Body of pancreas (tissue), 4 donors: ENCODE data around the gene UBALD1. TPM values are rescaled to one million over a fixed set of nuclear protein-coding genes. Genes with fewer than 3 reads are reported as not detected.

Experiments
- ATAC-seq: fragments of 150-250 bp; one replicate; pipeline ENCODE4 v1.9.1; 2016
- DNase-seq, 4 donors: peaks; one replicate each; pipeline ENCODE4 v3.0.0-alpha.2; 2019
- H3K27ac ChIP-seq, 4 donors: fragments of 200-600 bp; sonication (generic); 1 replicate in 3 of 4; 2 replicates in 1 of 4; pipeline versions ENCODE4 v1.5.1 to v1.6.1; 2016 to 2019; ENCODE audit warnings: mild to moderate bottlenecking in 1 of 4, mixed read lengths in 1 of 4, moderate library complexity in 1 of 4
- H3K27me3 ChIP-seq, 2 donors: fragments of 200-600 bp; sonication (generic); one replicate each; pipeline ENCODE4 v1.6.0; 2016; ENCODE audit warnings: mild to moderate bottlenecking in 1 of 2
- H3K36me3 ChIP-seq, 2 donors: fragments of 200-600 bp; sonication (generic); replicated peaks in 1 of 2; 2 replicates each; pipeline ENCODE4 v1.5.1; 2016; ENCODE audit warnings: low read depth in 2 of 2; ENCODE audit not compliant: insufficient read depth in 1 of 2
- H3K4me1 ChIP-seq: fragments of 200-600 bp; sonication (generic); one replicate; pipeline ENCODE4 v1.6.0; 2016
- H3K4me3 ChIP-seq, 2 donors: fragments of 200-600 bp; sonication (generic); 1 replicate in 1 of 2; 2 replicates in 1 of 2; pipeline ENCODE4 v1.5.1; 2016 to 2019
- H3K9me3 ChIP-seq, 3 donors: fragments of 200-600 bp; sonication (generic); 1 replicate in 2 of 3; 2 replicates in 1 of 3; pipeline ENCODE4 v1.5.1; 2016
- POLR2A ChIP-seq, 3 donors: fragments of 450-650 bp; IDR thresholded peaks; one replicate each; pipeline ENCODE4 v1.6.1; 2016; ENCODE audit warnings: antibody characterized with exemption in 3 of 3, mild to moderate bottlenecking in 2 of 3
- WGBS, 2 donors: methylation state at CpG; one replicate each; pipeline ENCODE4 v1.1.5; 2017; 5-methylcytosine and 5-hydroxymethylcytosine counted together
- intact Hi-C: fragments of 100-400 bp; cut with DNase I; formaldehyde crosslinking; loops from one replicate; pipeline ENCODE4 v1.15.1; 2023
- total RNA-seq, 2 donors: library from RNA; depleted of rRNA; stranded (reverse); fragments of >200 nt; gene quantifications; one replicate each; pipeline ENCODE4 v1.1.0, GENCODE V29; 2016
- TF ChIP-seq, protein P1 (sequence below), 7 experiments: fragments of 450-650 bp in 4 of 7; fragments of 200-600 bp in 3 of 7; sonication (generic) in 3 of 7; IDR thresholded peaks; one replicate each; pipeline ENCODE4 v1.5.1; 2016 to 2019; ENCODE audit warnings: antibody characterized with exemption in 7 of 7

UBALD1 gene
- total RNA-seq, 2 donors from 2014 or later, result 11.9 to 19.4 TPM

DNA sequence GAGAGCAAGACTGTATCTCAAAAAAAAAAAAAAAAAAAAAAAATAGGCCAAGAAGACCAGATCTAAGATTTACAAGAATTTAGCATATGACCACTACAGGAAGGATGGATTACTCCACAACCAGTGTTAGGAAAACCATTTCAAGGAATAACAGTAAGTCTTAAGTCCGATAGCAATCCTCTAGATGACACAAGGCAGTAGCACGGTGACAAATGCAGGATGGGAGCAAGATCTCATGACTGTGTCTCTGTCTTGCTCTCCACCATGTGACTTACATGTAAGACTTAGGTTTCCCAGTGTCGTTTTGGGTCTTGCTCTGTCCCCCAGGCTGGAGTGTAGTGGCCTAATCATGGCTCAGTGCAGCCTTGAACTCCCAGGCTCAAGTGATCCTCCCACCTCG is 30.8 kb downstream of the UBALD1 start:
- no peaks in the 10 kb centered on the region for H3K4me1 ChIP-seq
- no peaks in the 10 kb centered on the region for H3K27me3 ChIP-seq
- H3K4me3 ChIP-seq, result no peak overlapping the region
- TF ChIP-seq, protein P1, sequence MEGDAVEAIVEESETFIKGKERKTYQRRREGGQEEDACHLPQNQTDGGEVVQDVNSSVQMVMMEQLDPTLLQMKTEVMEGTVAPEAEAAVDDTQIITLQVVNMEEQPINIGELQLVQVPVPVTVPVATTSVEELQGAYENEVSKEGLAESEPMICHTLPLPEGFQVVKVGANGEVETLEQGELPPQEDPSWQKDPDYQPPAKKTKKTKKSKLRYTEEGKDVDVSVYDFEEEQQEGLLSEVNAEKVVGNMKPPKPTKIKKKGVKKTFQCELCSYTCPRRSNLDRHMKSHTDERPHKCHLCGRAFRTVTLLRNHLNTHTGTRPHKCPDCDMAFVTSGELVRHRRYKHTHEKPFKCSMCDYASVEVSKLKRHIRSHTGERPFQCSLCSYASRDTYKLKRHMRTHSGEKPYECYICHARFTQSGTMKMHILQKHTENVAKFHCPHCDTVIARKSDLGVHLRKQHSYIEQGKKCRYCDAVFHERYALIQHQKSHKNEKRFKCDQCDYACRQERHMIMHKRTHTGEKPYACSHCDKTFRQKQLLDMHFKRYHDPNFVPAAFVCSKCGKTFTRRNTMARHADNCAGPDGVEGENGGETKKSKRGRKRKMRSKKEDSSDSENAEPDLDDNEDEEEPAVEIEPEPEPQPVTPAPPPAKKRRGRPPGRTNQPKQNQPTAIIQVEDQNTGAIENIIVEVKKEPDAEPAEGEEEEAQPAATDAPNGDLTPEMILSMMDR (IDR thresholded peaks at IDR 0.05), result no peak
- TF ChIP-seq POLR2A (IDR thresholded peaks at IDR 0.05), result no peak
- ATAC-seq, result no peak
- no peaks in the 10 kb centered on the region for H3K36me3 ChIP-seq
- DNase-seq, result no peak
- no peaks in the 10 kb centered on the region for H3K9me3 ChIP-seq
- 78 to 94% methylated on average over 3 to 4 of the region's 4 CpGs for WGBS, 2 donors
- intact Hi-C loops, result loop anchor here (10.0 kb wide), 1 partner anchor 69 kb away; no protein-coding TSS in a partner anchor
- H3K27ac ChIP-seq, result no peak overlapping the region

DNA sequence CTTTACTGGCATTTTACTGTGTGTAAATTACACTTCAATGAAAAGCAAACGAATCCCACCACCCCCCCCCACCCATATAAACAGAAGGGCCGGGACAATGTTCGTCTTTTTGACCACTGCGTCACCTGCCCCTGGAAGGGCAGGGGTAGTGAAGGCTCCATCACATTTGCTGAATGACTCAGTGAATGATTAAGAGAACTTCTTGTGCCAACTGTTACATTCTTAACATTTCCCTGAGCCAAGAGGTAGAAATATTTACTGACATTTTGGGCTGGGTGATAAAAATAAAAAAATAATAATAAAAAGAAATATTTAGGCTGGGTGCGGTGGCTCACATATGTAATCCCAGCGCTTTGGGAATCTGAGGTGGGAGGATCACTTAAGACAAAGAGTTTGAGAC is 34.4 kb downstream of the UBALD1 start:
- Histone ChIP-seq H3K36me3 (no peaks in the 10 kb centered on the region), H3K9me3 (no peaks in the 10 kb centered on the region), H3K27me3 (no peaks in the 10 kb centered on the region), H3K27ac (peak overlapping the region in 1 of 4 donors; percentile 25), H3K4me3 (no peak overlapping the region), H3K4me1 (peaks cover 6% of the 10 kb centered on the region)
- DNase-seq (peak in 1 of 4 donors; percentile 33), ATAC-seq (peak; percentile 76)
- 42 to 52% methylated on average over 6 of the region's 6 CpGs for WGBS, 2 donors
- TF ChIP-seq, protein P1 (IDR thresholded peaks at IDR 0.05), result no peak
- no peak for TF ChIP-seq POLR2A (IDR thresholded peaks at IDR 0.05)
- intact Hi-C loops, result loop anchor here (10.0 kb wide), 1 partner anchor 65 kb away; no protein-coding TSS in a partner anchor

DNA sequence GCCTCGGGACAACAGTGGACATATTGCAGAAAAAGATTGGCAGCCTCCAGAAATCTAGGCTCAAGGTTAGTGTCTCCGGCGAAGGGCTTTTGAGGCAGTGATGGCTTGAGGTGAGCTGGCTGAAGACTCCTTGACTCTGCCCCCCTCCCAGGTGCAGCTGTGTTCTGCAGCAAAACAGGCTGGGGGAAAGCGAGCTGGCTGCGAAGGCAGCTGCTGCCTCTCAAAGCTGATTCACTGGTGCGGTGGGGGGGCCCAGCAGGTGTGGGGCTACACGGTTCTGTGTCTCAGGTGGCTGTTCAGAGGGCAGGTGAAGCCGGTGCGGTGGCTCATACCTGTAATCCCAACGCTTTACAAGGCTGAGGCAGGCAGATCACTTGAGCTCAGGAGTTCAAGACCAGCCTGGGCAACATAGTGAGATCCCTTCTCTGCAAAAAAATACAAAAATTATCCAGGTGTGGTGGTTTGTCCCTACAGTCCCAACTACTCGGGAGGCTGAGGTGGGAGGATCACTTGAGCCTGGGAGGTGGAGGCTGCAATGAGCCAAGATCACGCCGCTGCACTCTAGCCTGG is 35.6 kb downstream of the UBALD1 start:
- WGBS, 2 donors, result 81 to 87% methylated on average over 12 to 13 of the region's 13 CpGs
- no peak overlapping the region for H3K4me3 ChIP-seq
- no peaks in the 10 kb centered on the region for H3K27me3 ChIP-seq
- peaks cover 10% of the 10 kb centered on the region for H3K4me1 ChIP-seq
- H3K27ac ChIP-seq, result no peak overlapping the region
- intact Hi-C loops, result no loop called here
- no peak for DNase-seq
- TF ChIP-seq, protein P1 (IDR thresholded peaks at IDR 0.05), result no peak
- no peak for TF ChIP-seq POLR2A (IDR thresholded peaks at IDR 0.05)
- ATAC-seq, result no peak
- no peaks in the 10 kb centered on the region for H3K9me3 ChIP-seq
- no peaks in the 10 kb centered on the region for H3K36me3 ChIP-seq

DNA sequence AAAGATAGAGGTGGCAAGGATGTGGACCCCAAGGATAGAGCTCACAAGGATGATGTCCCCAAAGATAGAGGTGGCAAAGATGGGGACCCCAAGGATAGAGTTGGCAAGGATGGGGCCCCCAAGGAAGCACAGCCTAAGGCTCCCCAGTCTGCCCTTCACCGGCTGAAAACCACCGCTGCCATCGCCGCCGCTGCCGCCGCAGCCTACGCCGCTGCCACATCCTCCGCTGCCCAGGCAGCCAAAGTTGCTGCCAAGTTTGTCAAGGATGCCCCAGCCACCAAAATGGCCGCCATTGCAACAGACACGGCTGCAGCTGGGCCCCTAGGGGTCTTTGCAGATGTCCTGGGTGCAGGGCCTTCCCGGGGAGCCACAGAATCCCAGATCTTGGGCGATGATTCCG is 38.7 kb downstream of the UBALD1 start:
- Histone ChIP-seq H3K4me3 (no peak overlapping the region), H3K27ac (no peak overlapping the region), H3K36me3 (no peaks in the 10 kb centered on the region), H3K9me3 (no peaks in the 10 kb centered on the region), H3K4me1 (peaks cover 10% of the 10 kb centered on the region), H3K27me3 (no peaks in the 10 kb centered on the region)
- DNase-seq, result no peak
- 96 to 97% methylated on average over 4 to 14 of the region's 15 CpGs for WGBS, 2 donors
- TF ChIP-seq POLR2A (IDR thresholded peaks at IDR 0.05), result no peak
- TF ChIP-seq, protein P1 (IDR thresholded peaks at IDR 0.05), result no peak
- no peak for ATAC-seq
- intact Hi-C loops, result no loop called here
